Measurements from ENCODE around the gene HOXA1.

Gene HOXA1

GRCh38 chr7:27131390-27131819, 35.6 kb upstream of the HOXA1 start:
- no peak for DNase-seq

GRCh38 chr7:27130540-27131389, 35.0 kb upstream of the HOXA1 start, which contains the start of gene HOXA4:
TSS of gene HOXA4 (minus strand) at chr7:27130757. CDS start at chr7:27130733, 24 bp downstream.
- DNase-seq = peak; percentile 79

GRCh38 chr7:27129729-27130539, 34.1 kb upstream of the HOXA1 start:
- no peak for DNase-seq

- no peak for DNase-seq
Measured at GRCh38 chr7:27128776-27129728, 33.3 kb upstream of the HOXA1 start.

GRCh38 chr7:27128034-27128433, 32.2 kb upstream of the HOXA1 start:
- no peak for DNase-seq

- no peak for DNase-seq
Measured at GRCh38 chr7:27126596-27127327, 31.0 kb upstream of the HOXA1 start.

- DNase-seq = no peak
Measured at GRCh38 chr7:27125986-27126394, 30.2 kb upstream of the HOXA1 start.

- no peak for DNase-seq
Measured at GRCh38 chr7:27124902-27125689, 29.3 kb upstream of the HOXA1 start.

GRCh38 chr7:27124096-27124901, 28.5 kb upstream of the HOXA1 start:
- DNase-seq = no peak

- DNase-seq = no peak
Measured at GRCh38 chr7:27123477-27124053, 27.8 kb upstream of the HOXA1 start.

GRCh38 chr7:27123007-27123476, 27.2 kb upstream of the HOXA1 start:
- no peak for DNase-seq

GRCh38 chr7:27122077-27122910, 26.5 kb upstream of the HOXA1 start:
- no peak for DNase-seq

GRCh38 chr7:27121684-27122076, 25.9 kb upstream of the HOXA1 start:
- DNase-seq = no peak

GRCh38 chr7:27119412-27119911, 23.7 kb upstream of the HOXA1 start:
- DNase-seq = no peak

GRCh38 chr7:27118580-27118979, 22.8 kb upstream of the HOXA1 start:
- DNase-seq = no peak

GRCh38 chr7:27117887-27118491, 22.2 kb upstream of the HOXA1 start:
- no peak for DNase-seq

- DNase-seq = no peak
Measured at GRCh38 chr7:27116962-27117886, 21.4 kb upstream of the HOXA1 start.

Data from stimulated activated CD4-positive, alpha-beta T cell treated with anti-CD3 and anti-CD28 coated beads, Interleukin-4, amount 100 ng/mL, for 24 hours (primary cell).